Fibroblast of lung (primary cell): ENCODE results near the gene DNAJC13. TPM values are rescaled to one million over a fixed set of nuclear protein-coding genes. Genes with fewer than 3 reads are reported as not detected.

Experiments
- DNase-seq, 2 donors: peaks; one replicate each; pipeline versions ENCODE4 v3.0.0 to v3.0.0-alpha.2; 2010; ENCODE audit warnings: low read depth in 2 of 2
- H2AFZ ChIP-seq: 2 replicates; pipeline ENCODE4 v1.5.1; 2012; ENCODE audit warnings: low read length, control low read depth, inconsistent platforms
- H3K27ac ChIP-seq: 2 replicates; pipeline ENCODE4 v1.5.1; 2011; ENCODE audit warnings: low read length, control low read depth; ENCODE audit not compliant: insufficient read depth
- H3K27me3 ChIP-seq: 2 replicates; pipeline ENCODE4 v1.5.1; 2011; ENCODE audit warnings: mild to moderate bottlenecking, low read length; ENCODE audit not compliant: control insufficient read depth, insufficient read depth
- H3K36me3 ChIP-seq: 2 replicates; pipeline ENCODE4 v1.5.1; 2011; ENCODE audit warnings: low read length; ENCODE audit not compliant: control insufficient read depth, insufficient read depth
- H3K4me1 ChIP-seq: 2 replicates; pipeline ENCODE4 v1.5.1; 2011; ENCODE audit warnings: low read length; ENCODE audit not compliant: control insufficient read depth, insufficient read depth; ENCODE audit errors: extremely low read depth
- H3K4me2 ChIP-seq: 2 replicates; pipeline ENCODE4 v1.5.1; 2011; ENCODE audit warnings: low read length, control low read depth; ENCODE audit not compliant: insufficient read depth; ENCODE audit errors: extremely low read depth
- H3K4me3 ChIP-seq, 4 experiments: fragments of 200-600 bp in 1 of 4; sonication (generic) in 1 of 4; replicated peaks in 1 of 4; 2 replicates each; pipeline ENCODE4 v1.5.1; 2011 to 2016; ENCODE audit warnings: low read length in 4 of 4, low read depth in 3 of 4, mild to moderate bottlenecking in 3 of 4, control low read depth in 2 of 4, inconsistent platforms in 1 of 4, mixed read lengths in 1 of 4; ENCODE audit not compliant: insufficient read depth in 1 of 4; ENCODE audit errors: control extremely low read depth in 1 of 4
- H3K79me2 ChIP-seq: 2 replicates; pipeline ENCODE4 v1.5.1; 2012; ENCODE audit warnings: mild to moderate bottlenecking, low read length, inconsistent platforms; ENCODE audit not compliant: control insufficient read depth, insufficient read depth
- H3K9ac ChIP-seq: 2 replicates; pipeline ENCODE4 v1.5.1; 2011; ENCODE audit warnings: mild to moderate bottlenecking, low read length, control low read depth; ENCODE audit not compliant: insufficient read depth
- H3K9me3 ChIP-seq: 2 replicates; pipeline ENCODE4 v1.5.1; 2012; ENCODE audit warnings: low read depth, low read length; ENCODE audit not compliant: control insufficient read depth, insufficient read depth
- H4K20me1 ChIP-seq: 2 replicates; pipeline ENCODE4 v1.5.1; 2011; ENCODE audit warnings: low read length; ENCODE audit not compliant: control insufficient read depth, insufficient read depth; ENCODE audit errors: extremely low read depth
- CTCF ChIP-seq, 2 donors: IDR thresholded peaks in 1 of 2; conservative IDR thresholded peaks in 1 of 2; 1 replicate in 1 of 2; 2 replicates in 1 of 2; pipeline ENCODE4 v1.5.1; 2011 to 2012; ENCODE audit warnings: low read length in 2 of 2, control low read depth in 1 of 2, inconsistent platforms in 1 of 2, low read depth in 1 of 2, mild to moderate bottlenecking in 1 of 2
- EZH2 ChIP-seq: IDR thresholded peaks from 2 replicates; pipeline ENCODE4 v1.5.1; 2012; ENCODE audit warnings: low read length, control low read depth, mild to moderate bottlenecking; ENCODE audit errors: missing control alignments
- polyA plus RNA-seq, 2 donors: library from polyadenylated mRNA; depleted of rRNA in 1 of 2; stranded (reverse) in 1 of 2; unstranded in 1 of 2; fragments of >200 nt; gene quantifications; 2 replicates each; pipeline ENCODE4 v1.2.1, GENCODE V29; 2011 to 2012; ENCODE audit warnings: missing spikeins in 1 of 2
- total RNA-seq: library from RNA; depleted of rRNA; stranded (reverse); fragments of >200 nt; gene quantifications from 2 replicates; pipeline ENCODE4 v1.2.1, GENCODE V29; 2014

Gene DNAJC13
- total and polyA plus RNA-seq, 2 donors (not counting 1 experiment from before 2014, with no cell fraction given), result 56.3 to 89.0 TPM

GRCh38 chr3:132539681-132540080 lies 122.4 kb downstream of the DNAJC13 start:
- Histone ChIP-seq H3K27me3 (no peaks in the 10 kb centered on the region), H2AFZ (no peak overlapping the region), H3K9me3 (no peaks in the 10 kb centered on the region), H3K4me3 (no peak overlapping the region), H3K36me3 (peaks cover 4% of the 10 kb centered on the region), H3K27ac (no peak overlapping the region), H3K4me2 (no peak overlapping the region), H3K9ac (no peak overlapping the region), H3K79me2 (peaks cover 1% of the 10 kb centered on the region), H4K20me1 (no peaks in the 10 kb centered on the region), H3K4me1 (peaks cover 25% of the 10 kb centered on the region)
- TF ChIP-seq CTCF (conservative IDR thresholded peaks at IDR 0.05 in 1 of 2, IDR thresholded peaks at IDR 0.05 in 1 of 2; ENCODE audit: low read depth in 1 of 2, low read length in 2 of 2) (no peak), EZH2 (no peak)
- DNase-seq, result no peak

GRCh38 chr3:132542577-132542976 lies 125.3 kb downstream of the DNAJC13 start:
- Histone ChIP-seq H3K27ac (peak overlapping the region; percentile 77), H2AFZ (no peak overlapping the region), H3K4me3 (no peak overlapping the region), H4K20me1 (no peaks in the 10 kb centered on the region), H3K4me2 (peak overlapping the region; percentile 37), H3K4me1 (peaks cover 17% of the 10 kb centered on the region), H3K79me2 (no peaks in the 10 kb centered on the region), H3K9ac (no peak overlapping the region), H3K9me3 (no peaks in the 10 kb centered on the region), H3K27me3 (no peaks in the 10 kb centered on the region), H3K36me3 (peaks cover 4% of the 10 kb centered on the region)
- no peak for DNase-seq
- TF ChIP-seq CTCF (conservative IDR thresholded peaks at IDR 0.05 in 1 of 2, IDR thresholded peaks at IDR 0.05 in 1 of 2; ENCODE audit: low read depth in 1 of 2, low read length in 2 of 2) (no peak), EZH2 (no peak)

DNA sequence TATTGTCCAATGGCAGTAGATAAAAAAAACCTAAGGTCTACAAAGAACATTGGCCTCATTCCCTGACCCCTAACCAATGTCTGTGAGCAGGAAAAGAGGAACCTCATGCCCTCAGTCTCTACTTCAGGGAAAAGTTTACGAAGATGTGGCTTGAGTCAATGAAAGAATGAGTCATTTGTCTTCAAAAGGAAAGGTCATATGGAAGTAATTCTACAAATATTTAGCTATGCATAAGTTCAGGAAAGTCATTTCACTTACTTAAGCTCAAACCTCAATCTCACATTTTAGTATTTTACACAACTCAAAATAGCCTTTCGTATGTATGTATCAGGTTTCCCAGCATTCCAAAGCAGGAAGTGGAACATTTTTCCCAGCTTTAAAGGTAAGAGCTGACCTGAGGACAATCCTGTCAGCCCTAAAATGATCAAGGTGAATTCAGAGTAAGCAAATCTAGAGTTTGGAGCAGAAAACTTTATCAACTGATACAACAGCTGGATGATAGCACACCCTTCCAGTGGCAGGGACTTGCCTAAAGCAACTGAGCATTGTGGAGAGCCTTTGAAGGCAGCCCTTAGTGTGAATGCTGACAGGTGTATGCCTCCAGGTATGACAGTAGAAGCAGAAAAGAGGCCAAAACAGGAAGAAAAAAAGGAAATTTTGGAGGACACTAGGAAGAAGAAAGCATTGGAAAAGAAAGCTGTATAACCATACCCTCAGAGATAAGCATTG lies 125.9 kb downstream of the DNAJC13 start:
- Histone ChIP-seq H2AFZ (no peak overlapping the region), H3K36me3 (peaks cover 4% of the 10 kb centered on the region), H3K27ac (peak overlapping the region; percentile 77), H3K4me2 (peak overlapping the region; percentile 61), H3K27me3 (no peaks in the 10 kb centered on the region), H3K4me1 (peaks cover 17% of the 10 kb centered on the region), H3K79me2 (no peaks in the 10 kb centered on the region), H3K4me3 (no peak overlapping the region), H3K9ac (no peak overlapping the region), H4K20me1 (no peaks in the 10 kb centered on the region), H3K9me3 (no peaks in the 10 kb centered on the region)
- peak; percentile 95 to 98 for DNase-seq
- no peak for TF ChIP-seq CTCF (conservative IDR thresholded peaks at IDR 0.05 in 1 of 2, IDR thresholded peaks at IDR 0.05 in 1 of 2; ENCODE audit: low read depth in 1 of 2, low read length in 2 of 2)
- no peak for TF ChIP-seq EZH2
